HepG2 (cell line): Measurements from ENCODE around the gene TAF5. TPM values are rescaled to one million over a fixed set of nuclear protein-coding genes. Genes with fewer than 3 reads are reported as not detected.

ENCODE experiments used
- MIER3 ChIP-seq: IDR thresholded peaks from 2 replicates; pipeline ENCODE4 v1.6.1; 2016; ENCODE audit warnings: missing compliant biosample characterization, borderline replicate concordance
- MTA3 ChIP-seq: sonication (generic); formaldehyde crosslinking; IDR thresholded peaks from 2 replicates; pipeline ENCODE4 v1.4.0; 2020; ENCODE audit warnings: missing genetic modification reagents
- NCOA5 ChIP-seq: sonication (generic); formaldehyde crosslinking; IDR thresholded peaks from 2 replicates; pipeline ENCODE4 v1.4.0; 2020; ENCODE audit warnings: missing genetic modification reagents
- RELA ChIP-seq: sonication (generic); formaldehyde crosslinking; IDR thresholded peaks from 2 replicates; pipeline ENCODE4 v1.4.0; 2020; ENCODE audit warnings: missing genetic modification reagents
- SALL2 ChIP-seq: sonication (generic); formaldehyde crosslinking; IDR thresholded peaks from 2 replicates; pipeline ENCODE4 v1.8.1; 2023; ENCODE audit warnings: mild to moderate bottlenecking, missing genetic modification reagents, inconsistent platforms
- TAF15 ChIP-seq: fragments of 200-400 bp; formaldehyde crosslinking; IDR thresholded peaks from one replicate; pipeline ENCODE4 v1.6.1; 2018; ENCODE audit warnings: mild to moderate bottlenecking, low read depth, low read length; ENCODE audit not compliant: poor library complexity, severe bottlenecking
- ZNF234 ChIP-seq: sonication (generic); formaldehyde crosslinking; conservative IDR thresholded peaks from 2 replicates; pipeline ENCODE4 v1.5.1; 2020; ENCODE audit warnings: mild to moderate bottlenecking, missing genetic modification reagents
- ZNF329 ChIP-seq: sonication (generic); formaldehyde crosslinking; IDR thresholded peaks from 2 replicates; pipeline ENCODE4 v1.9.0; 2021; ENCODE audit warnings: low read depth, mild to moderate bottlenecking, missing genetic modification reagents
- ZNF431 ChIP-seq: sonication (generic); formaldehyde crosslinking; IDR thresholded peaks from 2 replicates; pipeline ENCODE4 v1.9.0; 2022; ENCODE audit warnings: missing genetic modification reagents, low read depth, mild to moderate bottlenecking, borderline replicate concordance
- polyA plus RNA-seq, 8 experiments: library from polyadenylated mRNA; depleted of rRNA in 3 of 8; stranded (reverse) in 7 of 8; unstranded in 1 of 8; fragments of >200 nt; fragmentation: Illumina TruSeq in 4 of 8; extraction: Trizol in 4 of 8; gene quantifications; 2 replicates each; pipeline versions ENCODE4 v1.2.1 to v1.2.3, GENCODE V29; 2011 to 2016; ENCODE audit warnings: low read depth in 4 of 8, missing spikeins in 1 of 8, mixed read lengths in 1 of 8; ENCODE audit not compliant: insufficient read depth in 1 of 8
- total RNA-seq, 5 experiments: library from RNA; depleted of rRNA; stranded (reverse); fragments of >200 nt; fragmentation: Illumina TruSeq; extraction: Trizol; gene quantifications; 2 replicates each; pipeline ENCODE4 v1.2.3, GENCODE V29; 2016; ENCODE audit warnings: low read depth in 1 of 5
- TF ChIP-seq, protein P1 (sequence below), 2 experiments: sonication (generic) in 1 of 2; formaldehyde crosslinking in 1 of 2; IDR thresholded peaks; 2 replicates each; pipeline versions ENCODE4 v1.4.0 to v1.6.1; 2018 to 2020; ENCODE audit warnings: missing genetic modification reagents in 2 of 2, borderline replicate concordance in 1 of 2, low read depth in 1 of 2, mild to moderate bottlenecking in 1 of 2, missing biosample characterization in 1 of 2
- TF ChIP-seq, protein P2 (sequence below): sonication (generic); formaldehyde crosslinking; IDR thresholded peaks from 2 replicates; pipeline ENCODE4 v1.4.0; 2020; ENCODE audit warnings: missing genetic modification reagents
- TF ChIP-seq, protein P3 (sequence below): sonication (generic); formaldehyde crosslinking; IDR thresholded peaks from 2 replicates; pipeline ENCODE4 v1.4.0; 2020; ENCODE audit warnings: missing genetic modification reagents, borderline replicate concordance
- TF ChIP-seq, protein P4 (sequence below): sonication (generic); formaldehyde crosslinking; IDR thresholded peaks from 2 replicates; pipeline ENCODE4 v1.5.1; 2020; ENCODE audit warnings: mild to moderate bottlenecking, missing genetic modification reagents, moderate library complexity

The TAF5 gene
- total and polyA plus RNA-seq, 2 of the 13 experiments (the other 11 are each of a cell fraction or from before 2014, with no cell fraction given), result 3.8 to 8.7 TPM

DNA sequence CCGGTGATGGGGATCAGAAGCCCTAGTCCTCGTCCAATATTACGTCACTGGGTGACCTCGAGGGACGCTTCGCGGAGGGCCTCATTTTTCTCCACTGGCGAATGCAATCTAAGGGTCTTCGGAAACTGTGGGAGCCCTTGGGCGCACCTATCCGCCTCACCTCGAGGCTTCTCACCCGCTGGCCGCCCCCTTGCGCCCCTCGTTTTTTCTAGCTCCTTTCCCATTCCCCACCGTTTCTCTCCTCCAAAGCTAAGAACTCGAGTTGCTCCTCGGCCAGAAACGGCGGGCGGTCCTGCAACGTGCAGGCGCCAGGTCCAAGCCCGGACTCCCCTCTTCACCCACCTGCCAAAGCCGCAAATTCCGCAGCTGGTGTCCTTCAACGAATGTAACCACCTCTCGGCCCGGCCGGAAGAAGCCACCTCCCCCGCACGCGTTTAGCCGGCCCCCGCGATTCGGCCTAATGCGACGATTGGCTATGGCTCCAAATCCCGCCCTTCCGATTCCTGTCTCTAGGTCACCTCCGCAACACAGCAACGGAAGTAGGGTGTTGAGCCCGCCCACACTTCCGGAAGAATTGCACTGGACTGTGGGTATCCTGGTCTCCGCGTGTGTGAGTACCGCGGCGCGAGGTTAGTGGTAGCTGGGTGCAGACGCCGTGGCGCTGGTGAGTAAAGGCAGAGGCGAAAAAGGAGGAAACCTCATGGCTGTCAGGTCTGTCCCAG lies 28.5 kb downstream of the TAF5 start, which contains the start of the genes ATP5MK and PDCD11 (continued):
- TF ChIP-seq, protein P1, sequence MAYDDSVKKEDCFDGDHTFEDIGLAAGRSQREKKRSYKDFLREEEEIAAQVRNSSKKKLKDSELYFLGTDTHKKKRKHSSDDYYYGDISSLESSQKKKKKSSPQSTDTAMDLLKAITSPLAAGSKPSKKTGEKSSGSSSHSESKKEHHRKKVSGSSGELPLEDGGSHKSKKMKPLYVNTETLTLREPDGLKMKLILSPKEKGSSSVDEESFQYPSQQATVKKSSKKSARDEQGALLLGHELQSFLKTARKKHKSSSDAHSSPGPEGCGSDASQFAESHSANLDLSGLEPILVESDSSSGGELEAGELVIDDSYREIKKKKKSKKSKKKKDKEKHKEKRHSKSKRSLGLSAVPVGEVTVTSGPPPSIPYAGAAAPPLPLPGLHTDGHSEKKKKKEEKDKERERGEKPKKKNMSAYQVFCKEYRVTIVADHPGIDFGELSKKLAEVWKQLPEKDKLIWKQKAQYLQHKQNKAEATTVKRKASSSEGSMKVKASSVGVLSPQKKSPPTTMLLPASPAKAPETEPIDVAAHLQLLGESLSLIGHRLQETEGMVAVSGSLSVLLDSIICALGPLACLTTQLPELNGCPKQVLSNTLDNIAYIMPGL (CRISPR knock-in tag; IDR thresholded peaks at IDR 0.05; ENCODE audit: borderline replicate concordance in 1 of 2, low read depth in 1 of 2), result peak; percentile 76 to 83; a peak in 3 of 4 replicates
- TF ChIP-seq, protein P2, sequence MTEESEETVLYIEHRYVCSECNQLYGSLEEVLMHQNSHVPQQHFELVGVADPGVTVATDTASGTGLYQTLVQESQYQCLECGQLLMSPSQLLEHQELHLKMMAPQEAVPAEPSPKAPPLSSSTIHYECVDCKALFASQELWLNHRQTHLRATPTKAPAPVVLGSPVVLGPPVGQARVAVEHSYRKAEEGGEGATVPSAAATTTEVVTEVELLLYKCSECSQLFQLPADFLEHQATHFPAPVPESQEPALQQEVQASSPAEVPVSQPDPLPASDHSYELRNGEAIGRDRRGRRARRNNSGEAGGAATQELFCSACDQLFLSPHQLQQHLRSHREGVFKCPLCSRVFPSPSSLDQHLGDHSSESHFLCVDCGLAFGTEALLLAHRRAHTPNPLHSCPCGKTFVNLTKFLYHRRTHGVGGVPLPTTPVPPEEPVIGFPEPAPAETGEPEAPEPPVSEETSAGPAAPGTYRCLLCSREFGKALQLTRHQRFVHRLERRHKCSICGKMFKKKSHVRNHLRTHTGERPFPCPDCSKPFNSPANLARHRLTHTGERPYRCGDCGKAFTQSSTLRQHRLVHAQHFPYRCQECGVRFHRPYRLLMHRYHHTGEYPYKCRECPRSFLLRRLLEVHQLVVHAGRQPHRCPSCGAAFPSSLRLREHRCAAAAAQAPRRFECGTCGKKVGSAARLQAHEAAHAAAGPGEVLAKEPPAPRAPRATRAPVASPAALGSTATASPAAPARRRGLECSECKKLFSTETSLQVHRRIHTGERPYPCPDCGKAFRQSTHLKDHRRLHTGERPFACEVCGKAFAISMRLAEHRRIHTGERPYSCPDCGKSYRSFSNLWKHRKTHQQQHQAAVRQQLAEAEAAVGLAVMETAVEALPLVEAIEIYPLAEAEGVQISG (CRISPR knock-in tag), result peak; percentile 88
- TF ChIP-seq, protein P3, sequence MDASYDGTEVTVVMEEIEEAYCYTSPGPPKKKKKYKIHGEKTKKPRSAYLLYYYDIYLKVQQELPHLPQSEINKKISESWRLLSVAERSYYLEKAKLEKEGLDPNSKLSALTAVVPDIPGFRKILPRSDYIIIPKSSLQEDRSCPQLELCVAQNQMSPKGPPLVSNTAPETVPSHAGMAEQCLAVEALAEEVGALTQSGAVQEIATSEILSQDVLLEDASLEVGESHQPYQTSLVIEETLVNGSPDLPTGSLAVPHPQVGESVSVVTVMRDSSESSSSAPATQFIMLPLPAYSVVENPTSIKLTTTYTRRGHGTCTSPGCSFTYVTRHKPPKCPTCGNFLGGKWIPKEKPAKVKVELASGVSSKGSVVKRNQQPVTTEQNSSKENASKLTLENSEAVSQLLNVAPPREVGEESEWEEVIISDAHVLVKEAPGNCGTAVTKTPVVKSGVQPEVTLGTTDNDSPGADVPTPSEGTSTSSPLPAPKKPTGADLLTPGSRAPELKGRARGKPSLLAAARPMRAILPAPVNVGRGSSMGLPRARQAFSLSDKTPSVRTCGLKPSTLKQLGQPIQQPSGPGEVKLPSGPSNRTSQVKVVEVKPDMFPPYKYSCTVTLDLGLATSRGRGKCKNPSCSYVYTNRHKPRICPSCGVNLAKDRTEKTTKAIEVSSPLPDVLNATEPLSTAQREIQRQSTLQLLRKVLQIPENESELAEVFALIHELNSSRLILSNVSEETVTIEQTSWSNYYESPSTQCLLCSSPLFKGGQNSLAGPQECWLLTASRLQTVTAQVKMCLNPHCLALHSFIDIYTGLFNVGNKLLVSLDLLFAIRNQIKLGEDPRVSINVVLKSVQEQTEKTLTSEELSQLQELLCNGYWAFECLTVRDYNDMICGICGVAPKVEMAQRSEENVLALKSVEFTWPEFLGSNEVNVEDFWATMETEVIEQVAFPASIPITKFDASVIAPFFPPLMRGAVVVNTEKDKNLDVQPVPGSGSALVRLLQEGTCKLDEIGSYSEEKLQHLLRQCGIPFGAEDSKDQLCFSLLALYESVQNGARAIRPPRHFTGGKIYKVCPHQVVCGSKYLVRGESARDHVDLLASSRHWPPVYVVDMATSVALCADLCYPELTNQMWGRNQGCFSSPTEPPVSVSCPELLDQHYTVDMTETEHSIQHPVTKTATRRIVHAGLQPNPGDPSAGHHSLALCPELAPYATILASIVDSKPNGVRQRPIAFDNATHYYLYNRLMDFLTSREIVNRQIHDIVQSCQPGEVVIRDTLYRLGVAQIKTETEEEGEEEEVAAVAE, result peak; percentile 55; the same call in 1 of the 2 replicates
- TF ChIP-seq ZNF234 (CRISPR knock-in tag), result no peak
- TF ChIP-seq ZNF431 (CRISPR knock-in tag), result peak; percentile 68; the same call in 1 of the 2 replicates
- peak; percentile 86; the same call in 1 of the 2 replicates for TF ChIP-seq MIER3 (CRISPR knock-in tag)
- peak; percentile 39 for TF ChIP-seq TAF15
- TF ChIP-seq SALL2 (CRISPR knock-in tag), result peak; percentile 84
- no peak for TF ChIP-seq NCOA5
- TF ChIP-seq, protein P4, sequence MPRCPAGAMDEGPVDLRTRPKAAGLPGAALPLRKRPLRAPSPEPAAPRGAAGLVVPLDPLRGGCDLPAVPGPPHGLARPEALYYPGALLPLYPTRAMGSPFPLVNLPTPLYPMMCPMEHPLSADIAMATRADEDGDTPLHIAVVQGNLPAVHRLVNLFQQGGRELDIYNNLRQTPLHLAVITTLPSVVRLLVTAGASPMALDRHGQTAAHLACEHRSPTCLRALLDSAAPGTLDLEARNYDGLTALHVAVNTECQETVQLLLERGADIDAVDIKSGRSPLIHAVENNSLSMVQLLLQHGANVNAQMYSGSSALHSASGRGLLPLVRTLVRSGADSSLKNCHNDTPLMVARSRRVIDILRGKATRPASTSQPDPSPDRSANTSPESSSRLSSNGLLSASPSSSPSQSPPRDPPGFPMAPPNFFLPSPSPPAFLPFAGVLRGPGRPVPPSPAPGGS (CRISPR knock-in tag), result no peak
- TF ChIP-seq ZNF329, result peak; percentile 86
- no peak for TF ChIP-seq MTA3 (CRISPR knock-in tag)
- TF ChIP-seq RELA (CRISPR knock-in tag), result peak; percentile 63; the same call in 1 of the 2 replicates
